HG03442 (cell line): ENCODE data around the gene MFF.
A peak's percentile ranks its signal among the peaks of the same experiment; 100 is the strongest.

ENCODE experiments used
- ATAC-seq: cut with Tn5 transposase; IDR thresholded peaks from one replicate; pipeline ENCODE4 v1.9.1; 2021; ENCODE audit warnings: mild to moderate bottlenecking, moderate library complexity; ENCODE audit not compliant: unreplicated experiment

Gene MFF, protein sequence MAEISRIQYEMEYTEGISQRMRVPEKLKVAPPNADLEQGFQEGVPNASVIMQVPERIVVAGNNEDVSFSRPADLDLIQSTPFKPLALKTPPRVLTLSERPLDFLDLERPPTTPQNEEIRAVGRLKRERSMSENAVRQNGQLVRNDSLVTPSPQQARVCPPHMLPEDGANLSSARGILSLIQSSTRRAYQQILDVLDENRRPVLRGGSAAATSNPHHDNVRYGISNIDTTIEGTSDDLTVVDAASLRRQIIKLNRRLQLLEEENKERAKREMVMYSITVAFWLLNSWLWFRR

DNA sequence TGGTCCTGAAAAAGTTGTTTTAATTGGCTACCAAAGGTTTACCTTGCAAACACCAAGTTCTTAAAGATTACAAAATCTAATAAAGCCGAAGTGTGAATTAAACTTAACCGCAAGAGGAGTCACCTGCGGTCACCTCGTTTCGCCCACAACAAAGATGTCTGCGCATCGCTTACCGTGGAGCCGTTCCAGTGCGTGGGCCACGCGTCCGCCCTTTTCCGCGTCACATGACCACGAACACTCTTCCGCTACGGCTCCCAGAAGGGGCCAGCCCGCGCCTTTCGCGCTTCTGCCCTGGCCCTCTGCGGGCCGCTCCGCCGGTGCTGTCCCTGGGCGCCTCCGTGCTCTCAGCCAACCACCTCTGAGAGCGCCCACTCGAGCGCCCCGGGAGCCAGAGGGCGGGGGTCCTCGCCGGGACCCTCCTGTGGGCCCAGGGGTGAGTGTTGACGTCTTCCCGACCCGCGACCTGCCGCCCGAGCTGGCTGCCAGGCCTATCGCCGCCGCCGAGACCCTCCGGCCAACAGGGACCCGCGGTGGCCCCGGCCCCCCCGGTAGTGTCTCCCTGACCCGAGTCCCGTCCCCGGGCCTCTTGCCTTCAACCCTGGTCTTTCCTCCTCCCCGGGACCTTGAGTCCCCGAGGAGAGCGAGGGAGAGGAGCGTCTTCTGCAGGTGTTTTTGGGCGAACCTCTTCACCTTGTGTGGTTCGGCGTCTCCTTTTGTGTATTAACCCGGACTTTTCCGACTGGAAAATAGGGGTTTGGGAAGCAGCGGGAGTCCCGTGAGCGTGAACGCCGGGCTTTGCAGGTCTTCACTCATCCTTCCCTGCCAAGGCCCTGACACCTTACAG, at the start of gene MFF:
Gene MFF, plus strand, starts transcription at position 257 of the 844 bp plus-strand sequence. CDS start 5,415 bp downstream, outside the sequence.
- peak; percentile 94 for ATAC-seq

DNA sequence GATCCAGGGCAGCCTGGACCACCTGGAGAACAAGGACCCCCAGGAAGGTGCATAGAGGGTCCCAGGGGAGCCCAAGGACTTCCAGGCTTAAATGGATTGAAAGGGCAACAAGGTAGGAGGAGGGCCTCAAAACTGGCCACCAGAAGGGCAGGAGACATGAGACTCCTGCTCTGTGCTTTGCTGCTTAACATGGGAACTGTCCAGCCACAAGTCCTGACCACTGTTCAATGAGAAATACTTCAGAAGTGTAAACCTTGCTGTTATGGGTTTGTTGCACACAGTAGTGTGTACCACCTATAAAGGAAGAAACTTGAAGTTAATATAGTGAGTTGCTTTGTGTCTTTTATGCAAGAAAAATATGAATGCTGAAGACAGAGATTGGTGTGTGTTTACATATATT, 44.2 kb upstream of the MFF start:
- ATAC-seq: no peak

DNA sequence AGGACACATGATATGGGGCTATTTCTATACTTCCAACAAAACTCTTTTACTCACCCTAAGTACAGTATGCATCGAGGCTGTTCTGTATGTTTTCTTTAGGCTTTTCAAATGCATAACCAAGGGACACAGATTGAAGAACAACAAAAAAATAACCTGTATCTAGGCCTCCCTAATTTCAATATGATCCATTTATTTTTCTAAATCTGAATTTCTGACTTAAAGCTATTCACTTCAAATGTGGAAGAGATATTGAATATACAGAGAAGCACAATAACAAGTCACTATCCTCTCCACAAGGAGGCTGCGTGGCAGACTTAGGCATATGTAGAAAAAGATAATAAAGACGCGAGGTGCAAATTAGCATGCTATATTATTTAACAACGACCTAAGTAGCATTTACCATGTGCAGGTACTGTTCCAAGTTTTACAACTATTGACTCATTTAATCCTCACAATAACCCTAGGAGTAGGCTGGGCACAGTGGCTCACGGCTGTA, 39.3 kb upstream of the MFF start:
- no peak for ATAC-seq

DNA sequence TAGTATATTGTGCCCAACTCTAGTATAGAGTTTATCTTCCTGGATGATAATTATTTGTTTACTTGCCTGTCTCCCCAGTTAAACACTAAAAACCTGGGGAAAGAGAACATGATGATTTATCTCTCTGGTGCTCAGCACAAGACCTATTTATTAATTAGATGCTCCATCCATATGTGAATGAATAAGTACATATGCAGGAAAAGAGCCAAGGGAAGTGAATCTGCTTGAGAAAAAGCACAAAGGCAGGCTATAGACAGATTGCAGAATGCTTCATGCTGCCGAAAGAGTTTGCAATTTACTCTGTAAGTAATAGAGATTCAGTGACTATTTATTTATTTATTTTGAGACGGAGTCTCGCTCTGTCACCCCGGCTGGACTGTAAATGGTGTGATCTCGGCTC, 37.3 kb upstream of the MFF start:
- no peak for ATAC-seq

DNA sequence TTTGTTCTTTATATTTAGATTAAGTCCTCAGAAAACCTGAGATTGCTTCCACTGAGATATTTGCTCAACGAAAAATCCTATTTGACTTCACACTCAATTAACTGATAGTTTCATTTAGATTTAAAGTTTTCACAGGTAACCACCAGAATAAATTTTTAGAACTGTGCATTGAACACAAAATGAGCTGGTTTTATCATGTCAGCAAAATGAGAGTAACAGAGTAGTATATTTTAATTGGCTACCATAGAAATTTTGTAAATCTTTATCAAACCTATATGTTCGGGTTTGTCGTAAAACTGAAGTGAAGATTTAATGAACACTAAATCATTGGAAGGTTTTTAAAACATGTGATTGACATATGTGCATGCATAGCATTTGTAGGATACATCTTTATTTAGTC, 32.7 kb upstream of the MFF start:
- no peak for ATAC-seq

DNA sequence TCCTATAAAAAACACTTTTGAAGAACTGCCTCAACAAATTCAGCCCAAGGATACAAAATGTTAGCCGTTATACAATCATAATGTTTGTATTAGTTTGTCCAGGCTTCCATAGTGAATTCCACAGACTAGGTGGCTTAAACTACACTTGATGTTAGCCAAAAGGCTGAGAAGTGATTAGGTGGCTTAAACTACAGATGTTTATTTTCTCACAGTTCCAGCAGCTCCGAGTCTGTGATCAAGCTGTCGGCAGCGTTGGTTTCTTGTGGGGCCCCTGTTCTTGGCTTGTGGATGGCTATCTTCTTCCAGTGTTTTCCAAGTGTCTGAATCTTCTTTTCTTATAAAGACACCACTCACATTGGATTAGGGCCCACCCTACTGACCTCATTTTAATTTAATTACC, 31.5 kb upstream of the MFF start:
- no peak for ATAC-seq

DNA sequence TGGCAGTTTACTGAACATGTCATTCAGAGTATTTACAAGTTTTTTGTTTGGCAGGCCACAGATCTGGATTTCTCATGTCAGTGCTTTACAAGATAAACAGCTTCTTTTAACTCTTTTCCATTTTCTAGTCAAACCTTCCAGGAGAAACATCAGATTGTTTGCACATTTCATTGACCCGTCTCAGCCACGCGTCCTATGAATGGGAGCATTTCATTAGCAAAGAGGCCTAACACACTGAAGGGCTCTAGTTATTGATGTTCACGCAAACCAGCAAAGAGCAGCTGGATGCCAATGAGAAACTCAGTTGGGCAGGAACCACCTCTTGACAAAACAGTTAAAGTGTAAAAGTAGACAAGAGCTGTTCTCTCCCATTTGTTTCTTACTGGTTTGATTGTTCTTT, 29.2 kb upstream of the MFF start:
- ATAC-seq: no peak

DNA sequence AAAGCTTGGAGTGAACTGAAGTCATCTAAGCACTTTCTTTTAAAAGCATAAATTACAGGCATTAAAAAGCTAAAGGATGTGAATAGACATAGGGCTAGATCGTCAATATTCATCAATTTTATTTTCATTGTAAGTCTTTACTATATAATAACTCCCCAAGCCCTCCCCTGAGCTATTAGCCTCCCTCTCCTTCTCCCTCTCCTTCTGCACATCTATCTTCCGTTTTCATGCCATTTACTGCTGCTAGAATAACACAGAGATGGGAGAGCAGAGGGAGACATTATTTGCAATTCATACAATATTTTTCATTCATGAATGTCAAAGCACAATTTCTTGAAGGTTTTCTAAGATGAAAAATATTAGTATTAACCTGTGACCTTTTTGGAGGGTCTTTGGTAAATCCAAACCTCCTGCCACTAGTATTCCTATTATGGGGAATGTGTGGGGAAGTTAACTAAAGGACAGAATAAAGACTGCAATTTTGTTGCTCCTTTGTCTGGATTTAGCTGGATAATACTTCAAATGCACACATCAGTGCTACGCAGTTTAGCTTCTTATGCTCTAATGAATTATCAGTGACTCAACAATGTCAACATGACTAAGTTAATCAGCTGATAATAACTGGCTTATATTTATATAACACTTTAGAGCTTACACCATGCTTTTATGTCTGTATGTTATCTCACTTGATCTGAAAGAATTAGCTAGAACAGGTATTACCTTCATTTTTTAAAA, 28.2 kb upstream of the MFF start:
- no peak for ATAC-seq

DNA sequence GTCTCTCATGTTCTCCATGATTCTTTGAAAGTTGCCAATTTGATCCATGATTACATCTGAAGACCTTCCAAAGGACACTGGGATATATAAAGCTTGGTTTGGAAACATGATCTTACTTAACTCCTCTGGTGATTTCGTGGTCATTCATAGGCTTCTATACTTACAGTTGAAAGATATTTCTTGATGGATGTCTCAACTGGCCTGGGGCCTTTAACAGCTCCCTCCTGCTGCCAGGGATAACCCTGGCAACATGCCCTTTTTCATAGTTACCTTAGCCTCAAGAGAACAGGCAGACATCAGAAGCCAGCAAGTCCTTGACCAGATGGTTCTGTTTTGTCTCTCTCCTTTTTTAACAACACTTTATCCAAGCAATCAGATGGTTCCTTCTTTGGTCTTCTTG, 23.5 kb upstream of the MFF start:
- no peak for ATAC-seq

DNA sequence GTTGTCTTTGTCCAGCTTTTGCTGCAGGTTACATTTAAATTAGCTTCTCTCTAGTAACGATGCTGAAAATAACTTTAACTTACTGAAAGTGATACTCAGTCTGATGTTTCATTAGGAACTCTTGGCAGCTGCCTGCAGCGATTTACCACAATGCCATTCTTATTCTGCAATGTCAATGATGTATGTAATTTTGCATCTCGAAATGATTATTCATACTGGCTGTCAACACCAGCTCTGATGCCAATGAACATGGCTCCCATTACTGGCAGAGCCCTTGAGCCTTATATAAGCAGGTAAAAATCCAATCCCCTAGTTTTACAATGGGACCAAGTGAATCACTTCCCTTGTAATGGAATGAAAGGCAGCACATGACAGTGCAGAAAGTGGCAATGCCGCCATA, 16.3 kb upstream of the MFF start:
- peak; percentile 87 for ATAC-seq

DNA sequence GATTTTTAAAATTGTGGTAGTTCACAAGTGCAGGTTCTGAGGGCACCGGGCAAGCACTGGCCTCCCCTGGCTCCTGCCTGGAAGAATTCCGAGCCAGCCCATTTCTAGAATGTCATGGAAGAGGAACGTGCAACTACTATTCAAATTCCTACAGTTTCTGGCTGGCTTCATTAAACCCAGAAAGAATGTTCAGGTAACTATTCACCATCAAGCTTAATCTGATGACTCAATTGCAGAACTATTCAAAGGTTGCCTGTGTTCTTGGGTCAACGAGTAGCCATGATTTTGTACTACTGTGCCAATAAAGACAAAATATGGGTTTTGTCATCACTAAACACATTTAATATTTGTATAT, 14.3 kb upstream of the MFF start:
- no peak for ATAC-seq

DNA sequence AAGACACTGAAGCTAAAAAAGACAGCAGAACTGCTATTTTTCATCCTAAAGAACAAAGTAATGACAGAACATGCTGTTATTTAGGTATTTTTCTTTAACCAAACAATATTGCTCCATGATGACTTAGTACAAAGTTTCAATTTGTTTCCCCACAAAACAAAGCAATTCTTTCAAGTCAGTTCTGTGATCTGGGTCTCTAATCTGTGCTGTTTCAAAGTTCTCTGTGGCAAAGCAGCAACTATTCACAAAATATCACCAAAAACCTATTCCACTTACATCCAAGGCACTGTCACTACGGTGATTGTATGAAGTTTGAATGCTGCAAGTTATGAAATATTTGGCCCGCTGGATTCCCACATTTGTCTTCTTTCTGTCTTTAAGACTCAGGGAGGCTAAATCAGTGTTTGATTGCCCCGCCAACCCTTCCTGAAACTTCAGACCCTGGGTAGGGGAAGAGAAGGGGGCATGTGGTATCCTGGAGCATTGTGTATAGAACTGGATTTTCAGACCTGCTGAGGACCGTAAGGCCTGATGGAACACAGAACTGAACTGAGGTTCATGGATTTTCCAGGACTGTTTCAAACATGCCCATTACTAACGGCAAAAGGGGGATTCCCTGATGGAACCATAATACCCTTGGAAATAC, 13.1 kb upstream of the MFF start:
- ATAC-seq: no peak

DNA sequence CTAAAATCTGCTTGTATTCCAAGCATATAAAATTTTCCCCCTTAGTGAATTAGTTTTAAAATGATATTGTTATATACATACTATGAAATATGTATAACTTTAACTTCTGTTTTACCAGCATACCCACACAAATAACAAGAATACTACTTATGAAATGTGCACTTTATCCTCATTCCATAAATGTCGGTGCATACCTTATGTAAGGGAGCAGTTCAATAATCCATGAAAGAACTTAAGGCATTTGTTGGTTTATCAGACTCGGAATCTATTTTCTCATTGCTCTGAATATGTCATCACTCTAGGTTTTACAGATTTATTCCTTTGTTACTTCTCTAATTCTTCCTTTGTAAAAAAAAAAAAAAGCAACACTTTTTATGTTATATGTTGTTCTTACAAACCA, 12.5 kb upstream of the MFF start:
- no peak for ATAC-seq

DNA sequence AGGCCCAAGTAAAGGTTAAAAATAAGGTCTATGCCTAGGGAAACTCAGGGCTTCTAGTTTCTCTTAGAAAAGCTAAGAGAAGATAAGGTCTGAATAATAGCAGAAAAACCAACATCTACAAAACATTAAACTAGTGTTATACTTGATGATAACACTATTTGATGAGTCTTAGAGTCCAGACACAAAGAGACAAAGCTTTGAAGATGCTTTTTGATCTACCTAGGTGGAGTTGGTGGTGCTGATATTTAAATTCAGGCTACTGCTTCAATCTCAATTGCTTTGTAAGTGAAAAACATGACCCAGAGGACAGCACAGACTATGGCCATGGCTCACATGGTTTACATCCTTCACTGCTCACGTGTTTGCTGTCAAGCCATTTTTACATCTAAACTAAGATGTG, 11.7 kb upstream of the MFF start:
- no peak for ATAC-seq

DNA sequence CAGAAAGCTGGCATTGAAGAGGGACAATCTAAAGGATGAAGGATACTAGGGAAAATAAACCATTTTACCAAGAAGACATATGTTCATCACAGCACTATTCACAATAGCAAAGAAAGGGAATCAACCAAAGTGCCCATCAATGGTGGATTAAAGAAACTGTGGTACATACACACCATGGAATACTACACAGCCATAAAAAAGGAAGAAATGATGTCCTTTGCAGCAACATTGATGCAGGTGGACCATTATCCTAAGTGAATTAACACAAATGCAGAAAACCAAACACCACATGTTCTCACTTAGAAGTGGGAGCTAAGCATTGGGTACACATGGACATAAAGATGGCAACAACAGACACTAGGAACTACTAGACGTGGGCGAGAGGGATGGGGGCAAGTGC, 7.2 kb upstream of the MFF start:
- no peak for ATAC-seq

DNA sequence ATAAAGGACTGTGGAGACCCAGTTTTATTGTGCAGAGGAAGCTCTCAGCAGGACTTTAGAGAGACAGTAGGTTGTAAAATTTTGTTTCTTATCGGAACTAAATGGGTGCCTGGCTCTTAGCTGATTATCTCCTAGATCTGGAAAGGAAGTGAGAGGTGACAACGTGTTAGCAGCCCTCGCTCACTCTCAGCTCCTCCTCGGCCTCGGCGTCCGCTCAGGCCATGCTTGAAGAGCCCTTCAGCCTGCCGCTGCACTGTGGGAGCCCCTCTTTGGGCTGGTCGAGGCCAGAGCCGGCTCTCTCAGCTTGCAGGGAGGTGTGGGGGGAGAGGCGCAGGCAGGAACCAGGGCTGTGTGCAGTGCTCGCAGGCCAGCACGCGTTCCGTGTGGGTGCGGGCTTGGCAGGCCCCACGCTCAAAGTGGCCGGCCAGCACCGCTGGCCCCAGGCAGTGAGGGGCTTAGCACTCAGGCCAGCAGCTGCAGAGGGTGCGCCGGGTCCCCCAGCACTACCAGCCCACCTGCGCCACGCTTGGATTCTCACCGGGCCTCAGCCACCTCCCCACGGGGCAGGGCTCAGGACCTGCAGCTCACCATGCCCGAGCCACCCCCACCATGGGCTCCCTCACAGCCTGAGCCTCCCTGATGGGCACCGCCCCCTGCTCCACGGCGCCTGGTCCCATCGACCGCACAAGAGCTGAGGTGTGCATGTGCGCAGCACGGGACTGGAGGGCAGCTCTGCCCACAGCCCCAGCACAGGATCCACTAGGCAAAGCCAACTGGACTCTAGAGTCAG, 4.6 kb upstream of the MFF start:
- no peak for ATAC-seq

DNA sequence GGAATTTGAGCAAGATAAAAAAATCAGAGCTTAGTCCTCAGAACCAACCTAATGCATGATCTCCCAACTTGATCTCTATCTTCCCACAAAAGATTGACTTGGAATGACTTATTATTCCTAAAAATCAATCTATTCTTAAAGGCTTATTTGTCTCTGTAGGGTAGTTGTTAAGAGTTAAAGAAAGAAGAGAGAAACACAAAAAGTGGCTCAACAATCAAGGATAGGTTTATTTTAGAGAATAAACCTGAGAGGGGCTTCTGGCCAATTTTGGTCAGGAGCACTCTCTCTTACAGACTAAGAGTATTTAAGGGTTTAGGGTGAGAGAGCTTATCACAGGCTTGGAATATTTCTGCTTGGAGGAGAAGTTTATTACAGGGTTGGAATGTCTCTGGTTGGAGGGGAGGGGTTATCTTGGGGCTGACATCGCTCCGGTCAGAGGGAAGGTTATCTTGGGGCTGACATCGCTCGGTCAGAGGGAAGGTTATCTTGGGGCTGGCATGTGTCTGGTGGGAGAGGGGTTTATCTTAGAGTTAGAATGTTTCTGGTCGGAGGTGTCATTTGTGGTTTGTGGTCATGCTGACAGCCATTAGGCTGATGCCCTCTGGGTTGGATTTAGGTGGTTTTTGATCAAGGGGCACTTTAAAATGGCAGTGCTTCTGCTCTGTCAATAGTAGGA, 2.4 kb upstream of the MFF start:
- ATAC-seq: no peak

DNA sequence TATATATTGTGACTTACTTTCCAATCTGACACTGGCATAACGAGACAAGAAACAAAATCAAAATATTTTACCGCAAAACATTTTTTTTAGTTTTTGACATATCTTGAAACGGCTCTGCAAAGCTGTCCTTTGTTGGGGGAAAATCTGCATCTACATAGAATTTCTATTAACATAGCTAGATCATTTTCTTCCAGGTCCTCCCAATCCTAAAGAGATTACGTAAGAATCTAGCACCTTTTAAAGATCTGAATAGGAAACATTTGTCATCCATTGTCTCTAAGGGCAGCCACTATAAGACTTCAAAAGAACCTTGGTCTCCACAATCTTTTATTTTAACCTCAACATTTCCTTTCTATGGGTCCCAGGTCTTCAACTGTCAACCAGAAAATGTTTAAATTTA, 1.2 kb upstream of the MFF start:
- no peak for ATAC-seq

DNA sequence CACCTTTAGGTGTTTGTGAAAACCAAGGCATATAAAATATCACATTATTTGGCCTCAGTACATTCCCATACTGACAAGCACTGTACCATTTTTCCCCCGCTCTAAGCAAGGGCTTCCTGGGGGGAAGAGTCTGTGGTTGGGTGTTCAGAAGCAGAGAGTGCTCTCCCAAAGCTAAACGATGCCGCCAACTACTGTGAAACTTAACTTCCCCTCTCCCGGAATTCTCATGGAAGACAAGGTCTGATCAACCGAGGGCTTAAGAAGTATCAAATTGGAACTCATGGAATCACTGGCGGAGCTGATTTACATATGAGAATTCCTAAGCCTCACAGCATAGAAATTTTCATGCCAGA, 433 bp upstream of the MFF start:
- ATAC-seq: peak; percentile 20

DNA sequence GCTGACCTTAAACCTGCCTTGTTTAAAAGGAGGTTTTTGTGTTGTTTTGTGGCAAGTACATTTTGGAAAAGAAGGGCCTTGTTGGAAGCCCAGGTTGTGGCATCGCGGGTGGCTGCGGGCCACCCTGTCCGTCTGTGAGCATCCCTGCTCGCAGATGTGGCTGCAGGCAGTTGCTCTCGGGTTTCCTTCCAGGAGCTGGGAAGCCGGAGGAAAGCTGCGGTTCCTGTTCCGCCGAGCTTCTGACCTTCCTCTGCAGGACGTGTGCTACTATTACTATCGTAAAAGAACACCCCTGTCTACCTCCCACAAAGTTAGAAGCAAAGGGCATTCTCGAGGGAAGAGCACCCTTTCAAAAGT, 766 bp downstream of the MFF start:
- no peak for ATAC-seq
